ENCODE data around the gene DAGLA. TPM values are rescaled to one million over a fixed set of nuclear protein-coding genes. Genes with fewer than 3 reads are reported as not detected.

The DAGLA gene
- total RNA-seq, 2 experiments from 2014 or later, result 0.06 to 0.13 TPM

DNA sequence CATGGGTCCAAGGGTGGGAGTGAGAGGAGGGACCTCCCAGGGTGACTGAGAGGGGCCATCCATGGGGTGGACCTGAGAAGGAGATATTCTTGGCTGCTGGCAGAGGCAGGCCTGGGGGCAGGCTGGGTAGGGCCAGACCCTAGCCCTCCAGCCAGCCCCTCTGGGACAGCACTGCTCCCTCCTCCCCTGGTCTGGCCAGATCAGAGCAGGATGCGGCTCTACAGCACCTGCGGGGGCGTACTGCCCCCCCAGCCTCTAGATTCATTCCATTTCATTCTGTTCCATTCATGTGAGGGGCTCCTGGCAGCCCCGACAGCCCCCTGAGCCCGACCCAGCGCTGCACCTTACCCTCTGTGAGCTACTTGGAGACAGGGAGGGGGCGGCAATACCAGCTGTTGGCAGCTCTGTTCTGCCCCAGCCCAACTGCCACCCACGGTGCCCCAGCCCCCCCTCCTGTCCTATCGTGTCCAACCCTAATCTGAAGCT is 37.9 kb downstream of the DAGLA start:
- POLR2A ChIA-PET, result no interaction called here
- CTCF ChIA-PET, result no interaction called here

DNA sequence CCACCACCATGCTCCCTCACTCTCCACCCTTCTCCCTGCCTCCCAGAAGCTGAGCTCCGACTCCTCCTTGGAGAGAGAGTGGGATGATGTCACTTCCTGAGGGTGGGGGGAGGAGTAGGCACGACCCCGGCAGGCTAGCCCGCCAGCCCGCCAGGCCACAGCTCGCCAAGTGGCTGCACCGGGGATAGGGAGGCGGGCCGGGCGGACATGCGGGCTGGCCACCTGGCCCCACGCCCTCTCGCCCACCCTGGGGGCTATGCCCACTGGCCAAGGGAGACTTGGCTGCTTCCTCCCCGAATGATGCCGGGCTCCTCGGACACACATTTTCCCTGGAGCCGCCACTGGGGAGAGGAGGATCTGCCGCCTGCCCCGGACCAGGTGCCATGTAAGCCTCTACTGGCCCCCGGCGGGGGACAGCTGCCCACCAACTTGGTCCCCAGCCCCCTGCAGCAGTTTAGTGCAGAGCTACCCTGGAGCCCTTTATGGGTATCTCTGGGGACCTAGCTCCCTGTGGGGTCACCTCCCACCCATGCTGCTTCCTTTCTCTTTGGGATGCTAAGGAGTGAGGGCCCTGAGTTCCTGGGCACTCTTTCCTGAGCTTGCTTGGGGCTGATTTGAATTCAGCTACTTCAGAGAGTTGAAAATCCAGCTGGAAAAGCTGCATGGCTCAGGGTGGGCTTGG is 38.6 kb downstream of the DAGLA start:
- CTCF ChIA-PET, result interaction anchor here (1.0 kb wide), 1 partner anchor 15 kb away, joined by 4 read pairs; no protein-coding TSS in a partner anchor
- POLR2A ChIA-PET, result no interaction called here

DNA sequence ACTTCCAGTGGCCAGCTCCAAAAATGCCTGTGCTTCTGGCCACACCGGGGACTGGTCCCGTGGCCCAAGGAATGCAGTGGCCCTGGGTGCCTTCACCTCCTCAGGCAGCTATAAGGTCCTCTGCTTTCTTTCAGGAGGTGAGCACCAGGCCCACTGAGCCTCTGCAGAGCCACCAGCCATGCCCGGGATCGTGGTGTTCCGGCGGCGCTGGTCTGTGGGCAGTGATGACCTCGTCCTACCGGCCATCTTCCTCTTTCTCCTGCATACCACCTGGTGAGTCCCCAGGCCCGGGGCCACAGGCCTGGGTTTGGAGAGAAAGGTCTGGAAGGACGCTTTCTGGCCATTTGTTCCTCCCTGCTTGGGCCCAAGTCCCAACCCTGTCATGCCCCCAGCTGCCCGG is 39.8 kb downstream of the DAGLA start:
- POLR2A ChIA-PET, result no interaction called here
- CTCF ChIA-PET, result interaction anchor here (1.0 kb wide), 1 partner anchor 13 kb away, joined by 4 read pairs; no protein-coding TSS in a partner anchor

DNA sequence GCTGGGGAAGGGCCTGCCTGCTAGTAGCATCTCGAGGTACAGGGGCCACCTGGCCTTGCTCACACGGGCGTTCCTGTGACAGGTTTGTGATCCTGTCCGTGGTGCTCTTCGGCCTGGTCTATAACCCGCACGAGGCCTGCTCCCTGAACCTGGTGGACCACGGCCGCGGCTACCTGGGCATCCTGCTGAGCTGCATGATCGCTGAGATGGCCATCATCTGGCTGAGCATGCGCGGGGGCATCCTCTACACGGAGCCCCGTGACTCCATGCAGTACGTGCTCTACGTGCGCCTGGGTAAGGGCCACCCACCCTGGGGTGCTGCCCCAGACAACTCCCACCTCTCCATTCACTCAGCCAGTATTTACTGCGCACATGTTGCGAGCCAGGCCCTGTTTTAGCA is 40.4 kb downstream of the DAGLA start:
- ChIA-PET POLR2A (no interaction called here), CTCF (interaction anchor here (0.7 to 0.8 kb wide), 2 partner anchors 39 to 145 kb away, joined by 3 read pairs; no protein-coding TSS in a partner anchor)

DNA sequence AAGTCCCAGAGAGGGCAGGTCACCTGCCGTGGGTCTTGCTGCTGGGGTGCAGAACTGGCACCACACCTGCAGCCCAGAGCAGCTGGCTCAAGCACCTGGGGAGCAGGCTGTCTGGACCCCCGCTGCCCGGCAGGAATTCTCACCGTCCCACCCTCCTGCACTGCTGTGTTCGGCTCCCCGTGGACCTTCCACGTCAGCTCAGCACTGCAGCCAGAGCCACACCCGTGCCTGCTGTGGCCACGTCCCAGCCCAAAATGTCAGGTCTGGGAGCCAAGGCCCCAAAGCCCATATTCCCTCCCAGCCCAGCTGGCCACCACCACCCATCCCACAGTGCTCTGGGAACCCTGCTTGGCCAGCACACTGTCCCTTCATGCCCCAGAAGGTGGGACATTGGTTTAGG is 44.2 kb downstream of the DAGLA start:
- ChIA-PET POLR2A (no interaction called here), CTCF (no interaction called here)

DNA sequence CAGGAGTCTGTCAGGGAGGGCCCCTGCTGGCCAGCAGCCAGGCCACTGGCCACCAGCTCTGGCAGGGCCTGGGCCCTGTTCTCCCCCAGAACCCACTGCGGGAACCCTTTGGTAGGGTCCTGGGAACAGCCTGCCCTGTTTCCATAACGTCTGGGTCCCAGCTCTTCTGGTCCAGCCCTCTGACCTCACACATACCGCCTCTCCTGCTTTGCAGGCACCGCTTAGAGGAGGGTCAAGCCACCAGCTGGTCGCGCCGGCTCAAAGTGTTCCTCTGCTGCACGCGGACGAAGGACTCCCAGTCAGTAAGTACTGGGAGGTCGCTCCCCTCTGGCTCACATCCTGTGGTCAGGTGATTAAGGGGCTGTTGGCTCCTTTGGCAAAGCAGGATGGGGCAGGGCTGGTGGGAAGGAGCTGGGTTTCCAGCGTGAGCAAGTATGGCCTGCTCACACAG is 45.6 kb downstream of the DAGLA start:
- CTCF ChIA-PET, result no interaction called here
- POLR2A ChIA-PET, result no interaction called here

DNA sequence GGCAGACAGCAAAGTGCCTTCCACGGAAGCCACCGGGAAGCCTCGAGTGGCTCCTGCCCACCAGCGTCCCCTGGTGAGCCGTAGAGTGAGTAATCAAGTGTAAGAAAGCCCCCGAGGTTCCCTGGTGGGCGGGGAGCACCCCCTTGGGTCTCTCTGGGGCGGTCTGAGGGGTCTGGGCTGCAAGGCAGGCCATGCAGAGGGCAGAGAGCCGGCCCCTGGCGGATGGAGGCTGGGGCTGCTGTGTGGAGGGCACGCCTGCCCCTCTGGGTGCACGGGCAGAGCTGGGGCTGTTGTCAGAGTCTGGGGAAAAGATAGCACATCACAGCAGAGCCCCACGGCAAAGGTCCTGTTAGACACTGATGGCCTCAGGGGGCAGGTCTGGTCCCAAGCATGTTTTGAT is 46.6 kb downstream of the DAGLA start:
- POLR2A ChIA-PET, result no interaction called here
- CTCF ChIA-PET, result no interaction called here

DNA sequence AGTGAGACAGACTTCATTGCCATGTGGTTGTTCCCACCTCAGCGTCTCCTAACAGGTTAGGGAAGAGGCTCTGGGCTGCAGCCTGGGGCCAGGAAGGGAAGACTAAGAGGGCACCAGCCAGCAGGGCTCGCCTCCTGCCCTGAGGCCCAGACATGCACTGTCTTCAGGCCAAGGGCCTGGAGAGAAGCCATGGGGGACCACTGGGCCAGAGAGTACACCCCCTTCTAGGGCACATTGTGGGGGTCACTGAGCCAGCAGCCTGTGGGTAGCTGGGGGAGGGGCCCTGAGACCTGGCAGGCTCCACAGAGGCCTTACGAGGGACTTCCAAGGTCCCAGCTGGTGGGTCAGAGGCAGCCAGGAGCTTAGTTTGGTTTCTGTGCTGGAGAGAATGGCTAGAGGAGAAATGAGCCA is 47.2 kb downstream of the DAGLA start:
- CTCF ChIA-PET, result no interaction called here
- POLR2A ChIA-PET, result no interaction called here

DNA sequence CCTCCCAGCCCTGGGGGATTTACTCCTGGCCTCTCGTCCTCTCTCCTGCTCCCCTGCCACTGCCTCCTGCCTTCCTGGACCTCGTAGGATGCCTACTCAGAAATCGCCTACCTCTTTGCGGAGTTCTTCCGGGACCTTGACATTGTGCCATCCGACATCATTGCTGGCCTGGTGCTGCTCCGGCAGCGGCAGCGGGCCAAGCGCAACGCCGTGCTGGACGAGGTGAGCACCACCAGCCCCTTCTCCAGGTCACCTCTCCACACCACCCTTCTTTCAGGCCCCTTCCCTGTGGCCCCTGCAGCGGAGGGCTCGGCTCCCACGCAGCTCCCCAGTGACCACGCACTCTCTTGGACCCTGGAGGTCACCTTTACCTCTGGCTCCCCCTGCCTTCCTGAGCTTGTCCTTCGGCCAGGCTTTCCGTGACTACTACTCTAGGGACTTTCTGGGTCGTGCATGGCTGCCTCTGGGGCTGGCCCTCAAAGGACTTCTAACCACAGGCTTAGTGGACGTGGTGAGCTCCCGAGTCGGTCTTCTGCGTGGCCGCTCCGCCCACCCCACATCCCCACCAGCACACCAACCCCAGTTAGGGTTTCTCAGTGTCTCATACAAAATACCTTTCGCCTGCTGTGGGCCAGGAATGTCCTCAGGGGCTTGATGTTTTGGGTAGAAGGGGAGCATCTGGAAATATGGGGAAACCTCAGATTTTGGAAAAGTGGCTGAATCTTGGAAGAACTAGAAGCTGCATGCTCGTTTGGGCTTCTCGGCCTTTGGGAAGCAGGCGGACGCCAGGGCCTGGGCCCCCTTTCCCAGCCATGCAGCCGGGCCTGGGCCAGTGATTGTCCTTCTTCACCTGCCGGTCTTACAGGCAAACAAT is 48.1 kb downstream of the DAGLA start:
- CTCF ChIA-PET, result interaction anchor here (1.2 kb wide), 1 partner anchor 21 kb away, joined by 3 read pairs; no protein-coding TSS in a partner anchor
- POLR2A ChIA-PET, result no interaction called here

DNA sequence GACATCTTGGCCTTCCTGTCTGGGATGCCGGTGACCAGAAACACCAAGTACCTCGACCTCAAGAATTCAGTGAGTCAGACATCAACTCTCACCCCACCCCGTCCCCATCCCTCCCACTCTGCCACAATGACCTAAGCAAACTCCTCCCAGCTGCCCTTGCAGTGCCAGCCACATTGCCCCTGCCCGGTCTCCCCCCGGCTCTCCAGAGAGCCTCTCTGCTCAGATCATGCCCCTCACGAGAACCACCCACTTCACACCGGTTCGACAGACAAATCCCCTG is 48.7 kb downstream of the DAGLA start:
- ChIA-PET CTCF (interaction anchor here (0.6 to 1.2 kb wide), 2 partner anchors 20 to 37 kb away, joined by 3 to 5 read pairs; no protein-coding TSS in a partner anchor), POLR2A (no interaction called here)

DNA sequence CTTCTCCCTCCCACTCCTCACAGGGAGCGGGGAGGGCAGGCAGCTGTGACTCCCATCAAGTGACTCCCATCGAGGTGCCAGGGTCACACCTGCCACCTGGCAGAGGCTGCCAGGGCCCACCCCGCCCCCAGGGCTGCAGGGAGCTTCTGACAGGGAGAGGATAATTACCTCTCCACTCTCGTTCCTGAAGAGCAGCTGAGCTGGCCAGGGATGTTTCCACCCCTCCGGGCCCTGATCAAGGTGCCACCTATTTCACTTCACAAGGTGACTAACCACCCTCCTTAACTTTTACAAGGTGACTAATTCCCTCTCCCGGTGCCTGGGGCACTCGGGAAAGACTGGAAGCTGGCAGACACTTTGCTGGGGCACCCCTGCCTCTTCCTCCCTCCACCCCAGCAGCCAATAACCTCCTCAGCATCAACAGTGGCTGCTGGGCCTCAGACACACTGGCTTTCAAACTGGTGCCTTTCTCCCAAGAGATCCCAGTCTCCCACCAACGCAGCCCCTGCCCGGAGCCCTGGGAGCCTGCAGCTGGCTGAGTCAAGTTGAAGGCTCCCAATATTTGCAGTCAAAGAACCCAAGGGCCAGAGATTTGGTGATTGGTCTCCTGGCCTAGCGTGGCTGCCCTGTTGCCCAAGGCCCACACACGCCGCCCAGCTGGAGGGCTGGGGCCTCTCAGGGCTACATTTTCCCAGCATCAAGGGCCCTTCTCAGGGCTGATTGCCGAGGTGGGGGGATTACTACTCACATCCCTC is 50.2 kb downstream of the DAGLA start:
- POLR2A ChIA-PET, result interaction anchor here (0.7 kb wide), 1 partner anchor 291 kb away, joined by 3 read pairs; no protein-coding TSS in a partner anchor
- CTCF ChIA-PET, result interaction anchor here (1.4 kb wide), 1 partner anchor 169 kb away, joined by 3 read pairs; no protein-coding TSS in a partner anchor

DNA sequence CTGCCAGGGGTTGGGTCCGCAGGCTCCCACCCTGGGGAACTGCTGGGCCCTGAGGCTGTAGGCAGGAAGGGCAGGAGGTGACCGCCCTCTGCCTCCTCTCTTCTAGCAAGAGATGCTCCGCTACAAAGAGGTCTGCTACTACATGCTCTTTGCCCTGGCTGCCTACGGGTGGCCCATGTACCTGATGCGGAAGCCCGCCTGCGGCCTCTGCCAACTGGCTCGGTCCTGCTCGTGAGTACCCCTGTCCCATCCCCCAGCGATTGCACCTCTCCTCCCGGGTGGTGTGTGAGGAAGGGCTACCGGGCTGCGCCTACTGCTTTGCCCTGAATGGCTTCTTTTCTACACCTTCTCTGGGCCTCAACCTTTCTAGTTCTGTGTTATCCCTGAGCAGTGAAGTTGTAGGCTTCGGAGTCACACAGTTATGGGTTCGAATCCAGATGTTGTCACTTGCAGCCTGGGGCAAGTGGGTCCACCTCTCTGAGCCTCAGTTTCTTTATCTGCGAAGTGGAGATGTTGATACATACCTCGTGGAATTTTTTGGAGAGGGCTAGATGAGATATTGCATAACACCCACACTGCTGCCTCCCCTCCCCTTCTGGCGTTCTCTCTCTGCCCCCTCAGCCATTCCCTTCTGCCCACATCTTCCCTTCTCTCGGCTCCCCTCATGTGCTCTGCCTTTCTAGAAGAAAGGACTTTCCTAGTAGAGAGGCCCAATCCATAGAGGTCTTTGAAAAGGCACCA is 51.2 kb downstream of the DAGLA start:
- POLR2A ChIA-PET, result no interaction called here
- CTCF ChIA-PET, result no interaction called here

DNA sequence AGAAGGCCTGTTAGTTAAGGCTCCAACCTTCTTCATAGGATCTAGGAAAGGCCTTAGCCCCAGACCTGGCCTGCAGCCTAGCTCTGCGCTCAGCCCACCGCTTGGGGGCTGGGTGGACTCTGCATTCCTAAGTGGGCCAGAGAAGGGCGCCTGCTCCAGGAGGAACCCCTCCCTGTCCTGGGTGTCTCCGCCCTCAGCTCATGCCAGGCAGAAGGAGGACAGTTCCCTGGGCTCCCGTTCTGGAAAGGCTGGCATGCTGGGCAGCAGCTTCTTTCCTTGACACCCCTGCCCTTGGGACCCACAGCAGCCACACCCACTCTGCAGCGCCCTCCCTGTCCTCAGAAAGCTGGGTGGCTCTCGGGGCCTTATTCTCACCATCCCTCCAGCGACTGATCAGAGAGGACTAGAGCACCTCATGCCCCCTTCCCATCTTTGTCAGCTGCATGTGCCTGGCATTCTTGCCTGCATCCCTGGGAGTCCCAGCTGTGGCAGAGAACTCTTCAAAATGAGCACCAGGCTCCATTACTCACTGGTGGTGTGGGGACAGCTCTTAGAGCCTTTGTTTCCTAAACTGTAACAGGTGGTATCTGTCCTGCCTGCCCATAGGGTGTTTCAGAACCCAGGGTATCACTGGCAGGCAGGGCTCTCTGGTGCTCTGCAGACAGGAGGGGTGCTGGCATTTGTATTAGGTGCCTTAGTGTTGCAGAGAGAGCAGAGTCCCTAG is 51.9 kb downstream of the DAGLA start:
- POLR2A ChIA-PET, result no interaction called here
- CTCF ChIA-PET, result no interaction called here

DNA sequence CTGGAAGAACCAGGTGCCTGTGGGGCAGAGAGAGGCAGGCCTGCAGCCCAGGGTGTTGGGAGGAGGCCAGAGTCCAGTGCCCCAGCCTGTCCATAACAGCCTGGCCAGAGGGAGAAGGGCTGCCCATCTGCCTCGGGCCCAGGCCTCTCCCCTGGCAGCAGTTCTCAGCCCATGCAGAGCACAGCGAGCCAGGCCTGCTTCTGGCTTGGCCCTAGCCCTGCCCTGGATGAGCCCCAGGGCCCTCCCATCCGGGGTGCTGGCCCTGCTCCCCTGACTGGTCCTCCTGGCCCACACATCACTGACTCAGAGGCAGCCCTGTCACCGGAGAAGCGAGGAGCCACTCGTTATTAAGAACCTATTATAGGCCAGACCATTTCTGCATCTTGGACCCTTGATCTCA is 52.5 kb downstream of the DAGLA start:
- POLR2A ChIA-PET, result interaction anchor here (0.5 kb wide), 1 partner anchor 40 kb away, joined by 9 read pairs; no protein-coding TSS in a partner anchor
- CTCF ChIA-PET, result interaction anchor here (1.1 to 2.2 kb wide), 13 partner anchors 13 to 215 kb away, joined by 3 to 14 read pairs (median 4); partner anchors contain the start of gene DAGLA

DNA sequence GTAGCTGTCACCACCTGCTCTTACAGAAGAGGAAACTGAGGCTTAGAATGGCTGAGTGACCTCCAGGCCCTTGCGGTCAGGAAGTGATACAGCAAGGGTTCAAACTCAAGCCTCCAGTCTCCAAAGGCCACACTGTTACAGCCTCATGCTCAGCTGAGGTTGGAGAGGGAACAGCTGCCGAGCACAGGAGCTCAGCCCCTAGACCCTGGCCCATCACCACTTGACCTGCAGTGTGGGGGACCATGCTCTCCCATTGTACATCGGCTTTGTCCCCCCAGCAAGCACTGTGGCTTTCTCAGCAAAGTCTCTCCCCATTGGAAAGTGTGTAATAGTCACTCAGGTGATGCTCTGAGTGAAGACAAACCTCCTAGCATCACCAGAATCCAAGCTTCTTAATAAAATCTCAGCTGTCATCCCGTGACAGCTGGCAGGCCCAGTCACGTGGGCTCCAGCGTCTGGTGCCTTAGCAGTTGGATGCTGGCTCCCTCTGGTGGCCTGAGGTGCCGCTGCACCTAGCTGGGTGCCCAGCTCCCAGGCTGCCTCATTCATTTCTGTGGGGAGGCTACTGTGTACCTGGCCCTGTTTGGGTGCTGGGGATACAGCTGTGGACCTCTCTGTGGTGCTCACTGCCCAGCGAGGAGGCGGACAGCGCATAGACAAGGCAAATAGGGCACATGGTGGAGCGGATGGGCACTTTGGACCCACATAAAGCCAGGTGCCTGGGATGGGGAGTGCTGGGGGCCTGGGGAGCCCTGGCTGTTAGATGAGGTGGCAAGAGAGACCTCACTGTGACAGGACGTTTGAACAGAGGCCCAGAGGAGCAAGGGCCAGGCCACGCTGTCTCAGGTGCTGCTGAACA is 53.2 kb downstream of the DAGLA start:
- CTCF ChIA-PET, result interaction anchor here (0.5 to 2.2 kb wide), 21 partner anchors 10 to 216 kb away, joined by 3 to 14 read pairs (median 4); partner anchors contain the start of gene DAGLA
- POLR2A ChIA-PET, result interaction anchor here (0.5 to 0.6 kb wide), 2 partner anchors 40 to 994 kb away, joined by 3 to 9 read pairs; no protein-coding TSS in a partner anchor

DNA sequence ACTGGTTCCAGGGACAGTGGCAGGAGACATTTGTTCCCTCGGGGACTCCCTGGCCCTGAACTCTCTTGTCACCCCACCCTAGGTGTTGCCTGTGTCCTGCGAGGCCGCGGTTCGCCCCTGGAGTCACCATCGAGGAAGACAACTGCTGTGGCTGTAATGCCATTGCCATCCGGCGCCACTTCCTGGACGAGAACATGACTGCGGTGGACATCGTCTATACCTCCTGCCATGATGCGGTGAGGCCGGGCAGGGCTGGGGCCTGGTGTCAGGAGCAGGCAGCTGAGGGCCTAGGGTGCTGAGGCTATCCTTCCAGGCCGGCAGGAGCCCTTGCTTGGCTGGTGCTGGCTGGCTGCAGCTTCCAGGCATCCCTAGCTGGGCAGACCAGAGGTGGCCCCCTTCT is 54.6 kb downstream of the DAGLA start:
- CTCF ChIA-PET, result interaction anchor here (0.6 to 2.2 kb wide), 2 partner anchors 69 to 96 kb away, joined by 3 to 5 read pairs; no protein-coding TSS in a partner anchor
- POLR2A ChIA-PET, result no interaction called here

DNA sequence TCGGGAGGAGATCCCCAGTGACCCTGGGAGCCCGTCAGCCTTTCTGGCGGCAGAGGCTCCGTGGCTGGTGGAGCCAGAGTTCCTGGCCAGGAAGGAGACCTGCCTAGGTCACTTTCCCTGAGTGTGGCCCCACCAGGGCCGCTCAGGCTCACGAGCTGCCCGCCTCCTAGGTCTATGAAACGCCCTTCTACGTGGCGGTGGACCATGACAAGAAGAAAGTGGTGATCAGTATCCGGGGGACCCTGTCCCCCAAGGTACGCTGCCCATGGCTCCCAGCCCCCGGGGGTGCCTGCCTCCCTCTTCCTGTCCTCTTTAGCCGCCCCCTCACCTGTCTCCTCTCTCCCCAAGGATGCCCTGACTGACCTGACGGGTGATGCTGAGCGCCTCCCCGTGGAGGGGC is 55.2 kb downstream of the DAGLA start:
- ChIA-PET POLR2A (no interaction called here), CTCF (no interaction called here)

All from activated CD8-positive, alpha-beta memory T cell treated with anti-CD3 and anti-CD28 coated beads for 36 hours (primary cell).